Measurements from ENCODE around the gene TBC1D9. TPM values are rescaled to one million over a fixed set of nuclear protein-coding genes. Genes with fewer than 3 reads are reported as not detected.

TBC1D9 gene
- total RNA-seq, 1 experiment from 2014 or later = 0.70 TPM

DNA sequence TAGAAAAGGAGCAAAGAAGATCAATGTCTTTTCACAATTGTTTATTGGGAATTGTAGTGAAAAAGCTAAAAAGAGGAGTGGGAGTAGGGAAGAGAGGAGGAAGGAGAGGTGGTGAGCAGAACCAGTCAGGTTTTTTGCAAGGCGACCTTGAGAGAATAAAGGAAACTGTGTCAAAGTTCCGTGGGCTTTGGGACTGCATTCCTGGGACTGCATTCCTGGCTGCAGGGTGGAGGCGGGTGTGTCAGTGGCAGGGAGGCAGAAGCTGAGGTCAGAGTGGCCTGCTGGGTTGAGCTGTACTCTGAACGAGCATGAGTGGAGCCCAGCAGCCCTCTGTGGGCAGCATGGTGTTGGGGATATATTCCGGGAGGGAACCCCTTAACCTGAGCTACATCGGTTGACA, 120.6 kb downstream of the TBC1D9 start (continued):
- TF ChIP-seq, protein P1, sequence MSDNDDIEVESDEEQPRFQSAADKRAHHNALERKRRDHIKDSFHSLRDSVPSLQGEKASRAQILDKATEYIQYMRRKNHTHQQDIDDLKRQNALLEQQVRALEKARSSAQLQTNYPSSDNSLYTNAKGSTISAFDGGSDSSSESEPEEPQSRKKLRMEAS (CRISPR knock-in tag; IDR thresholded peaks at IDR 0.05) = no peak
- TF ChIP-seq TEAD1 (CRISPR knock-in tag; IDR thresholded peaks at IDR 0.05) = no peak

DNA sequence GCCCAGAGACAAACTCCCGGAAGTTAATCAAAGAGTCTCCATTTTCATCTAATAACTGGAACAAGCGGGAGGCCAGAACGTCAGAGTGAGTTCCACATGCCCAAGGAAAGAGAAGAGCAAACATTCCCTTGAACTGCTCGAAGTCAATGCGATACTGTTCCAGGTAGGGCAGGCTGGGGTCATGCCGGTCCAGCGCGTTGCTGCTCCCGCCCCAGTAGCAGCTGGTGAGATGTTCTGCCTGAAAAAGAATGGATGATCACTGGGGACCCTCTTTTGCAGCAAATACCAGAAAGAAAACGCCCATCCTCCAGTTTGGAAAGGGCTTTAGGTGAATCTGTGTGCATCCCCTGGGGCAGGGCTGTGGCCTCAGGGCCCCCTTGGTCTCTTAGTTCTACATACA, 122.2 kb downstream of the TBC1D9 start:
- Mint-ChIP-seq H3K4me3 (no peak overlapping the region), H3K9me3 (no peaks in the 10 kb centered on the region), H3K27me3 (ENCODE audit: low read depth) (no peaks in the 10 kb centered on the region), H3K27ac (no peak overlapping the region), H3K4me1 (peaks cover 20% of the 10 kb centered on the region), H3K36me3 (no peaks in the 10 kb centered on the region)
- ChIA-PET POLR2A (no interaction called here), CTCF (no interaction called here)
- ATAC-seq = no peak
- no peak for DNase-seq (ENCODE audit: low spot score)
- TF ChIP-seq ESRRA (CRISPR knock-in tag; IDR thresholded peaks at IDR 0.05; ENCODE audit: borderline replicate concordance) (no peak), SOX15 (CRISPR knock-in tag; IDR thresholded peaks at IDR 0.05) (no peak), ZNF263 (CRISPR knock-in tag; IDR thresholded peaks at IDR 0.05; ENCODE audit: low read depth) (no peak), HMGA2 (CRISPR knock-in tag; IDR thresholded peaks at IDR 0.05) (no peak), NFATC4 (CRISPR knock-in tag; IDR thresholded peaks at IDR 0.05) (no peak), ZNF317 (CRISPR knock-in tag; IDR thresholded peaks at IDR 0.05; ENCODE audit: borderline replicate concordance, low read depth) (no peak), ZNF416 (CRISPR knock-in tag; IDR thresholded peaks at IDR 0.05) (no peak), ZBTB21 (CRISPR knock-in tag; IDR thresholded peaks at IDR 0.05; ENCODE audit: borderline replicate concordance) (no peak), ZNF232 (CRISPR knock-in tag; IDR thresholded peaks at IDR 0.05) (no peak), ZNF423 (CRISPR knock-in tag; IDR thresholded peaks at IDR 0.05) (no peak), CREB1 (CRISPR knock-in tag; IDR thresholded peaks at IDR 0.05) (no peak)
- TF ChIP-seq, protein P2, sequence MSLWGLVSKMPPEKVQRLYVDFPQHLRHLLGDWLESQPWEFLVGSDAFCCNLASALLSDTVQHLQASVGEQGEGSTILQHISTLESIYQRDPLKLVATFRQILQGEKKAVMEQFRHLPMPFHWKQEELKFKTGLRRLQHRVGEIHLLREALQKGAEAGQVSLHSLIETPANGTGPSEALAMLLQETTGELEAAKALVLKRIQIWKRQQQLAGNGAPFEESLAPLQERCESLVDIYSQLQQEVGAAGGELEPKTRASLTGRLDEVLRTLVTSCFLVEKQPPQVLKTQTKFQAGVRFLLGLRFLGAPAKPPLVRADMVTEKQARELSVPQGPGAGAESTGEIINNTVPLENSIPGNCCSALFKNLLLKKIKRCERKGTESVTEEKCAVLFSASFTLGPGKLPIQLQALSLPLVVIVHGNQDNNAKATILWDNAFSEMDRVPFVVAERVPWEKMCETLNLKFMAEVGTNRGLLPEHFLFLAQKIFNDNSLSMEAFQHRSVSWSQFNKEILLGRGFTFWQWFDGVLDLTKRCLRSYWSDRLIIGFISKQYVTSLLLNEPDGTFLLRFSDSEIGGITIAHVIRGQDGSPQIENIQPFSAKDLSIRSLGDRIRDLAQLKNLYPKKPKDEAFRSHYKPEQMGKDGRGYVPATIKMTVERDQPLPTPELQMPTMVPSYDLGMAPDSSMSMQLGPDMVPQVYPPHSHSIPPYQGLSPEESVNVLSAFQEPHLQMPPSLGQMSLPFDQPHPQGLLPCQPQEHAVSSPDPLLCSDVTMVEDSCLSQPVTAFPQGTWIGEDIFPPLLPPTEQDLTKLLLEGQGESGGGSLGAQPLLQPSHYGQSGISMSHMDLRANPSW (CRISPR knock-in tag; conservative IDR thresholded peaks at IDR 0.05; ENCODE audit: low read depth) = no peak
- TF ChIP-seq, protein P3, sequence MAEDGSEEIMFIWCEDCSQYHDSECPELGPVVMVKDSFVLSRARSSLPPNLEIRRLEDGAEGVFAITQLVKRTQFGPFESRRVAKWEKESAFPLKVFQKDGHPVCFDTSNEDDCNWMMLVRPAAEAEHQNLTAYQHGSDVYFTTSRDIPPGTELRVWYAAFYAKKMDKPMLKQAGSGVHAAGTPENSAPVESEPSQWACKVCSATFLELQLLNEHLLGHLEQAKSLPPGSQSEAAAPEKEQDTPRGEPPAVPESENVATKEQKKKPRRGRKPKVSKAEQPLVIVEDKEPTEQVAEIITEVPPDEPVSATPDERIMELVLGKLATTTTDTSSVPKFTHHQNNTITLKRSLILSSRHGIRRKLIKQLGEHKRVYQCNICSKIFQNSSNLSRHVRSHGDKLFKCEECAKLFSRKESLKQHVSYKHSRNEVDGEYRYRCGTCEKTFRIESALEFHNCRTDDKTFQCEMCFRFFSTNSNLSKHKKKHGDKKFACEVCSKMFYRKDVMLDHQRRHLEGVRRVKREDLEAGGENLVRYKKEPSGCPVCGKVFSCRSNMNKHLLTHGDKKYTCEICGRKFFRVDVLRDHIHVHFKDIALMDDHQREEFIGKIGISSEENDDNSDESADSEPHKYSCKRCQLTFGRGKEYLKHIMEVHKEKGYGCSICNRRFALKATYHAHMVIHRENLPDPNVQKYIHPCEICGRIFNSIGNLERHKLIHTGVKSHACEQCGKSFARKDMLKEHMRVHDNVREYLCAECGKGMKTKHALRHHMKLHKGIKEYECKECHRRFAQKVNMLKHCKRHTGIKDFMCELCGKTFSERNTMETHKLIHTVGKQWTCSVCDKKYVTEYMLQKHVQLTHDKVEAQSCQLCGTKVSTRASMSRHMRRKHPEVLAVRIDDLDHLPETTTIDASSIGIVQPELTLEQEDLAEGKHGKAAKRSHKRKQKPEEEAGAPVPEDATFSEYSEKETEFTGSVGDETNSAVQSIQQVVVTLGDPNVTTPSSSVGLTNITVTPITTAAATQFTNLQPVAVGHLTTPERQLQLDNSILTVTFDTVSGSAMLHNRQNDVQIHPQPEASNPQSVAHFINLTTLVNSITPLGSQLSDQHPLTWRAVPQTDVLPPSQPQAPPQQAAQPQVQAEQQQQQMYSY (CRISPR knock-in tag; IDR thresholded peaks at IDR 0.05) = no peak
- TF ChIP-seq, protein P4, sequence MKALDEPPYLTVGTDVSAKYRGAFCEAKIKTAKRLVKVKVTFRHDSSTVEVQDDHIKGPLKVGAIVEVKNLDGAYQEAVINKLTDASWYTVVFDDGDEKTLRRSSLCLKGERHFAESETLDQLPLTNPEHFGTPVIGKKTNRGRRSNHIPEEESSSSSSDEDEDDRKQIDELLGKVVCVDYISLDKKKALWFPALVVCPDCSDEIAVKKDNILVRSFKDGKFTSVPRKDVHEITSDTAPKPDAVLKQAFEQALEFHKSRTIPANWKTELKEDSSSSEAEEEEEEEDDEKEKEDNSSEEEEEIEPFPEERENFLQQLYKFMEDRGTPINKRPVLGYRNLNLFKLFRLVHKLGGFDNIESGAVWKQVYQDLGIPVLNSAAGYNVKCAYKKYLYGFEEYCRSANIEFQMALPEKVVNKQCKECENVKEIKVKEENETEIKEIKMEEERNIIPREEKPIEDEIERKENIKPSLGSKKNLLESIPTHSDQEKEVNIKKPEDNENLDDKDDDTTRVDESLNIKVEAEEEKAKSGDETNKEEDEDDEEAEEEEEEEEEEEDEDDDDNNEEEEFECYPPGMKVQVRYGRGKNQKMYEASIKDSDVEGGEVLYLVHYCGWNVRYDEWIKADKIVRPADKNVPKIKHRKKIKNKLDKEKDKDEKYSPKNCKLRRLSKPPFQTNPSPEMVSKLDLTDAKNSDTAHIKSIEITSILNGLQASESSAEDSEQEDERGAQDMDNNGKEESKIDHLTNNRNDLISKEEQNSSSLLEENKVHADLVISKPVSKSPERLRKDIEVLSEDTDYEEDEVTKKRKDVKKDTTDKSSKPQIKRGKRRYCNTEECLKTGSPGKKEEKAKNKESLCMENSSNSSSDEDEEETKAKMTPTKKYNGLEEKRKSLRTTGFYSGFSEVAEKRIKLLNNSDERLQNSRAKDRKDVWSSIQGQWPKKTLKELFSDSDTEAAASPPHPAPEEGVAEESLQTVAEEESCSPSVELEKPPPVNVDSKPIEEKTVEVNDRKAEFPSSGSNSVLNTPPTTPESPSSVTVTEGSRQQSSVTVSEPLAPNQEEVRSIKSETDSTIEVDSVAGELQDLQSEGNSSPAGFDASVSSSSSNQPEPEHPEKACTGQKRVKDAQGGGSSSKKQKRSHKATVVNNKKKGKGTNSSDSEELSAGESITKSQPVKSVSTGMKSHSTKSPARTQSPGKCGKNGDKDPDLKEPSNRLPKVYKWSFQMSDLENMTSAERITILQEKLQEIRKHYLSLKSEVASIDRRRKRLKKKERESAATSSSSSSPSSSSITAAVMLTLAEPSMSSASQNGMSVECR (CRISPR knock-in tag; IDR thresholded peaks at IDR 0.05; ENCODE audit: borderline replicate concordance) = no peak
- TF ChIP-seq, protein P5, sequence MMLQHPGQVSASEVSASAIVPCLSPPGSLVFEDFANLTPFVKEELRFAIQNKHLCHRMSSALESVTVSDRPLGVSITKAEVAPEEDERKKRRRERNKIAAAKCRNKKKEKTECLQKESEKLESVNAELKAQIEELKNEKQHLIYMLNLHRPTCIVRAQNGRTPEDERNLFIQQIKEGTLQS (CRISPR knock-in tag; conservative IDR thresholded peaks at IDR 0.05) = no peak
- TF ChIP-seq, protein P6, sequence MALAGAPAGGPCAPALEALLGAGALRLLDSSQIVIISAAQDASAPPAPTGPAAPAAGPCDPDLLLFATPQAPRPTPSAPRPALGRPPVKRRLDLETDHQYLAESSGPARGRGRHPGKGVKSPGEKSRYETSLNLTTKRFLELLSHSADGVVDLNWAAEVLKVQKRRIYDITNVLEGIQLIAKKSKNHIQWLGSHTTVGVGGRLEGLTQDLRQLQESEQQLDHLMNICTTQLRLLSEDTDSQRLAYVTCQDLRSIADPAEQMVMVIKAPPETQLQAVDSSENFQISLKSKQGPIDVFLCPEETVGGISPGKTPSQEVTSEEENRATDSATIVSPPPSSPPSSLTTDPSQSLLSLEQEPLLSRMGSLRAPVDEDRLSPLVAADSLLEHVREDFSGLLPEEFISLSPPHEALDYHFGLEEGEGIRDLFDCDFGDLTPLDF (CRISPR knock-in tag; IDR thresholded peaks at IDR 0.05) = no peak
- TF ChIP-seq, protein P7, sequence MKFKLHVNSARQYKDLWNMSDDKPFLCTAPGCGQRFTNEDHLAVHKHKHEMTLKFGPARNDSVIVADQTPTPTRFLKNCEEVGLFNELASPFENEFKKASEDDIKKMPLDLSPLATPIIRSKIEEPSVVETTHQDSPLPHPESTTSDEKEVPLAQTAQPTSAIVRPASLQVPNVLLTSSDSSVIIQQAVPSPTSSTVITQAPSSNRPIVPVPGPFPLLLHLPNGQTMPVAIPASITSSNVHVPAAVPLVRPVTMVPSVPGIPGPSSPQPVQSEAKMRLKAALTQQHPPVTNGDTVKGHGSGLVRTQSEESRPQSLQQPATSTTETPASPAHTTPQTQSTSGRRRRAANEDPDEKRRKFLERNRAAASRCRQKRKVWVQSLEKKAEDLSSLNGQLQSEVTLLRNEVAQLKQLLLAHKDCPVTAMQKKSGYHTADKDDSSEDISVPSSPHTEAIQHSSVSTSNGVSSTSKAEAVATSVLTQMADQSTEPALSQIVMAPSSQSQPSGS (CRISPR knock-in tag; IDR thresholded peaks at IDR 0.05; ENCODE audit: borderline replicate concordance, low read depth) = no peak
- TF ChIP-seq, protein P8, sequence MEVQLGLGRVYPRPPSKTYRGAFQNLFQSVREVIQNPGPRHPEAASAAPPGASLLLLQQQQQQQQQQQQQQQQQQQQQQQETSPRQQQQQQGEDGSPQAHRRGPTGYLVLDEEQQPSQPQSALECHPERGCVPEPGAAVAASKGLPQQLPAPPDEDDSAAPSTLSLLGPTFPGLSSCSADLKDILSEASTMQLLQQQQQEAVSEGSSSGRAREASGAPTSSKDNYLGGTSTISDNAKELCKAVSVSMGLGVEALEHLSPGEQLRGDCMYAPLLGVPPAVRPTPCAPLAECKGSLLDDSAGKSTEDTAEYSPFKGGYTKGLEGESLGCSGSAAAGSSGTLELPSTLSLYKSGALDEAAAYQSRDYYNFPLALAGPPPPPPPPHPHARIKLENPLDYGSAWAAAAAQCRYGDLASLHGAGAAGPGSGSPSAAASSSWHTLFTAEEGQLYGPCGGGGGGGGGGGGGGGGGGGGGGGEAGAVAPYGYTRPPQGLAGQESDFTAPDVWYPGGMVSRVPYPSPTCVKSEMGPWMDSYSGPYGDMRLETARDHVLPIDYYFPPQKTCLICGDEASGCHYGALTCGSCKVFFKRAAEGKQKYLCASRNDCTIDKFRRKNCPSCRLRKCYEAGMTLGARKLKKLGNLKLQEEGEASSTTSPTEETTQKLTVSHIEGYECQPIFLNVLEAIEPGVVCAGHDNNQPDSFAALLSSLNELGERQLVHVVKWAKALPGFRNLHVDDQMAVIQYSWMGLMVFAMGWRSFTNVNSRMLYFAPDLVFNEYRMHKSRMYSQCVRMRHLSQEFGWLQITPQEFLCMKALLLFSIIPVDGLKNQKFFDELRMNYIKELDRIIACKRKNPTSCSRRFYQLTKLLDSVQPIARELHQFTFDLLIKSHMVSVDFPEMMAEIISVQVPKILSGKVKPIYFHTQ (CRISPR knock-in tag; IDR thresholded peaks at IDR 0.05) = no peak

Measured in WTC11 (cell line).